Dendritic cell treated with granulocyte-macrophage colony-stimulating factor and Interleukin-4, amounts not matched to agents 40 ng/mL and 50 ng/mL, for 4 days (primary cell): ENCODE data around the gene CHDH.

Experiments
- H3K27ac Mint-ChIP-seq: one replicate; pipeline ENCODE4 v1.8.0; 2022; ENCODE audit warnings: mild to moderate bottlenecking, mixed read lengths
- H3K27me3 Mint-ChIP-seq: one replicate; pipeline ENCODE4 v1.8.0; 2022; ENCODE audit warnings: mild to moderate bottlenecking, mixed read lengths
- H3K36me3 Mint-ChIP-seq: one replicate; pipeline ENCODE4 v1.8.0; 2022; ENCODE audit warnings: low read depth, mixed read lengths
- H3K4me1 Mint-ChIP-seq: one replicate; pipeline ENCODE4 v1.8.0; 2022; ENCODE audit warnings: low read depth, mixed read lengths
- H3K4me3 Mint-ChIP-seq: one replicate; pipeline ENCODE4 v1.8.0; 2022; ENCODE audit warnings: mild to moderate bottlenecking, moderate library complexity, mixed read lengths
- H3K9me3 Mint-ChIP-seq: one replicate; pipeline ENCODE4 v1.8.0; 2022; ENCODE audit warnings: mixed read lengths
- intact Hi-C: fragments of 100-400 bp; cut with micrococcal nuclease; formaldehyde crosslinking; loops from one replicate; pipeline ENCODE4 v1.15.0; 2022

Gene CHDH

GRCh38 chr3:53843195-53844177 is 2.7 kb downstream of the CHDH start:
- intact Hi-C loops: no loop called here
- H3K36me3 Mint-ChIP-seq: peaks cover 6% of the 10 kb centered on the region
- H3K27me3 Mint-ChIP-seq: peaks cover 77% of the 10 kb centered on the region
- peaks cover 38% of the 10 kb centered on the region for H3K4me1 Mint-ChIP-seq
- H3K27ac Mint-ChIP-seq: no peak overlapping the region
- H3K4me3 Mint-ChIP-seq: peak overlapping the region; percentile 27
- H3K9me3 Mint-ChIP-seq: no peaks in the 10 kb centered on the region

- Mint-ChIP-seq H3K4me3 (no peak overlapping the region), H3K27me3 (peaks cover 74% of the 10 kb centered on the region)
- intact Hi-C loops: no loop called here
Measured at GRCh38 chr3:53842436-53843194, 3.6 kb downstream of the CHDH start.

GRCh38 chr3:53841296-53841695 is 4.9 kb downstream of the CHDH start:
- Mint-ChIP-seq H3K36me3 (peaks cover 16% of the 10 kb centered on the region), H3K27ac (no peak overlapping the region), H3K9me3 (no peaks in the 10 kb centered on the region), H3K4me1 (peaks cover 46% of the 10 kb centered on the region), H3K4me3 (no peak overlapping the region), H3K27me3 (peaks cover 61% of the 10 kb centered on the region)
- intact Hi-C loops: no loop called here

More at GRCh38 chr3:53842436-53843194, 3.6 kb downstream of the CHDH start:
- Mint-ChIP-seq H3K36me3 (peaks cover 12% of the 10 kb centered on the region), H3K27ac (no peak overlapping the region), H3K9me3 (no peaks in the 10 kb centered on the region), H3K4me1 (peaks cover 44% of the 10 kb centered on the region)

GRCh38 chr3:53837331-53837730 is 8.9 kb downstream of the CHDH start:
- Mint-ChIP-seq H3K27ac (no peak overlapping the region), H3K9me3 (no peaks in the 10 kb centered on the region), H3K4me1 (peaks cover 53% of the 10 kb centered on the region), H3K27me3 (peaks cover 28% of the 10 kb centered on the region), H3K4me3 (no peak overlapping the region), H3K36me3 (peaks cover 17% of the 10 kb centered on the region)
- intact Hi-C loops: no loop called here

DNA sequence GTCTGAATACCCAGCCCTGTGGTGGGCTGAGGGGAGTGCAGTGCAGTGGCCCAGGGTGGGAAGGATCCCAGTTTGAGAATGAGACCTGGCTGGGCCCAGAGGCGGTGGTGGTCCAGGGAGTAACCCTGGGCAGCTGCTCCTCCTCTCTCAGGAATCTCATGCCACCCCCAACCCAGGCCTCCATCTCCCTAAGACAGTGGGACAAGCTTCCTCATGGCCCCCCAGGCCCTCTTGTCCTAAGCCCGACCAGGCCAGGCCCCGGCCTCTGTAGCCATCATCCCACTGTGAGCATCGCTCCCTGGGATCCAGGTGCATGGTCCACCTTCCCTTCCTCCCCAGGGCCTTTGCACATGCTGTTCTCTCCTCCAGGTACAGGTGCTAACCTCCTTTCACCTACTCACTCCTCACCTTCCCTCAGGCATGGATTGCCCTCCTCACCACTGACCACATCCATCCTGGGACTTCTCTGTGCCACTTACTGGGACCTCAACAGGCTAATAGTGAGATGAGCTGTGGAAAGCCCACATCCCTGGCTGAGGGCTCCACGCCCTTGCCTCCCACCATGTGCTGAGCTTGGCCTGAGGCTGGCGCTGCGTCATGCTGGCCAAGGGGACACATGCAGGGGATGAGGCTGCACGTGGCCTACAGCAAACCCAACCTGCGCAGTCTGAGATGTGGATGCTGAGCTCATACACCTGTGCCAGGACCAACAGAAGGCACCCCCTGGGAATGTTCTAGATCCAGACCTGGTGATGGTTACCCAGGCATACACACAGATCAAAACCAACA is 9.9 kb downstream of the CHDH start:
- no peak overlapping the region for H3K27ac Mint-ChIP-seq

GRCh38 chr3:53835257-53835656 is 11.0 kb downstream of the CHDH start:
- Mint-ChIP-seq H3K4me1 (peaks cover 58% of the 10 kb centered on the region), H3K36me3 (peaks cover 17% of the 10 kb centered on the region), H3K27me3 (peaks cover 17% of the 10 kb centered on the region), H3K4me3 (no peak overlapping the region), H3K9me3 (no peaks in the 10 kb centered on the region), H3K27ac (no peak overlapping the region)
- intact Hi-C loops: no loop called here

More for the DNA sequence above, 9.9 kb downstream of the CHDH start:
- peaks cover 58% of the 10 kb centered on the region for H3K4me1 Mint-ChIP-seq
- H3K9me3 Mint-ChIP-seq: no peaks in the 10 kb centered on the region
- peaks cover 21% of the 10 kb centered on the region for H3K27me3 Mint-ChIP-seq
- H3K36me3 Mint-ChIP-seq: peaks cover 17% of the 10 kb centered on the region
- H3K4me3 Mint-ChIP-seq: no peak overlapping the region
- intact Hi-C loops: no loop called here

DNA sequence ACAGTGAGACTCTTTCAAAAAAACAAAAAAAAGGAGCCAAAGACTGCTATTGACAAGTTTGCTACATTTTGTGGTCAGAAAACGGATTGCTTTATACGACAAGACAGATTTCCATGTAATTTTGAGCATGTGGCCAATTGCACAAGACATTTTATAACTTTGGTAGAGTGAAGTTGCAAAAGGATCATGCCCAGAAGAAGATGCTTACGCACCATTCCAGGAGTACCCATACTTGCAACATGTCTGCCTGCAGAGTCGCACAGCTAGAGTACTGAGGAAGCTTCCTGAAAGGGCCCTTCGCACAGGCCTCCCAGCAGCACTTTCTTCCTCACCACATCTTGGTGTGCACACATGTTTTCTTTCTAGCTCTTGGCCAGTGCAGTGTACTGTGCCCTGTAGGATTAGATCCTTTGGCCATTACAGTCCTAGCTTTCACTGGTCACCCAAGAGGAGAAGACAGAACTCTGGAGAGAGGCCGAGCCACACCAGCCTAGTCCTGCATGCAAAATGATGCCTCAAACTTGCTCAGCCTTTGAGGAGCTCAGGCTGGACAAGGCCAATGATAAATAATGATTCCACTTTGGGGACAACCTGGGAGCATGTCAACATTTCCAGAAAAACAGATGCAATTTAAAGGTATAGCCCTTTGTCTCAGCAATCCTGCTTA is 11.7 kb downstream of the CHDH start:
- Mint-ChIP-seq H3K27me3 (peaks cover 14% of the 10 kb centered on the region), H3K36me3 (peaks cover 11% of the 10 kb centered on the region), H3K4me3 (no peak overlapping the region), H3K27ac (peak overlapping the region; percentile 54), H3K9me3 (no peaks in the 10 kb centered on the region), H3K4me1 (peaks cover 58% of the 10 kb centered on the region)
- intact Hi-C loops: no loop called here

- peaks cover 6% of the 10 kb centered on the region for H3K27me3 Mint-ChIP-seq
- H3K4me1 Mint-ChIP-seq: peaks cover 57% of the 10 kb centered on the region
- no peak overlapping the region for H3K4me3 Mint-ChIP-seq
- intact Hi-C loops: no loop called here
- H3K36me3 Mint-ChIP-seq: peaks cover 10% of the 10 kb centered on the region
- no peaks in the 10 kb centered on the region for H3K9me3 Mint-ChIP-seq
- peak overlapping the region; percentile 2 for H3K27ac Mint-ChIP-seq
Measured at GRCh38 chr3:53833700-53834099, 12.5 kb downstream of the CHDH start.

DNA sequence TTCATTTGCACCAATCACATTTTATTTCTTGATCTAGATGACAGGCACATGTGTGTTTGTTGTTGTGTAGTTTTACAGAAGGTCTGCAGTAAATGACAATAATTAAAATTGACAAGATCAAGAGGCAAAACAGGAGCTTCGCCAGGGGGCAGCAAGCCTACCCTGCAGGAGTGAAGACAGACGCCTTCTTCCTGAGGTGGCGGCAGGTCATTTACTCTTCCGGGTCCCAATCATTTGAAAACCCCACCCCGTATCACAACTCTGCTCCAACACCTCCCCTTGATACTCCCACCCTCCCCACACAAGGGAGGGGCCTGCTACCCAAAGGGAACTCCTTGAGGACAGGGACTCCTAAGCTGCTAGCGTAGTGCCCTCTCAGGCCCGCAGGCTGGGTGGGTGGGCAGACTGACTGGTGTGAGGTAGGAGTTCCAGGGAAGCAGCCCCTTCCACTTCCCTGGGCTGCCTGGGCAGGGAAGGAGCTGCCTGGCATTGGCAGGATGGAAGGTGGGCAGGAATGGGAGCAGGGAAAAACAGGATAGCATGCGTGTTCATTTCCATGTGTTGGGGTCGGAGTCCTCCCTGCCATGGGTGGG is 13.1 kb downstream of the CHDH start:
- intact Hi-C loops: no loop called here
- Mint-ChIP-seq H3K4me3 (no peak overlapping the region), H3K36me3 (peaks cover 8% of the 10 kb centered on the region), H3K27me3 (peaks cover 2% of the 10 kb centered on the region), H3K9me3 (no peaks in the 10 kb centered on the region), H3K4me1 (peaks cover 59% of the 10 kb centered on the region), H3K27ac (peak overlapping the region; percentile 2)

- Mint-ChIP-seq H3K36me3 (no peaks in the 10 kb centered on the region), H3K27ac (no peak overlapping the region), H3K9me3 (no peaks in the 10 kb centered on the region), H3K4me1 (peaks cover 51% of the 10 kb centered on the region), H3K27me3 (peaks cover 3% of the 10 kb centered on the region), H3K4me3 (no peak overlapping the region)
- intact Hi-C loops: no loop called here
Measured at GRCh38 chr3:53830944-53831343, 15.3 kb downstream of the CHDH start.

- Mint-ChIP-seq H3K27me3 (peaks cover 10% of the 10 kb centered on the region), H3K9me3 (no peaks in the 10 kb centered on the region), H3K27ac (no peak overlapping the region), H3K4me3 (no peak overlapping the region), H3K4me1 (peaks cover 42% of the 10 kb centered on the region), H3K36me3 (no peaks in the 10 kb centered on the region)
- intact Hi-C loops: no loop called here
Measured at GRCh38 chr3:53829605-53830004, 16.6 kb downstream of the CHDH start.

- Mint-ChIP-seq H3K36me3 (no peaks in the 10 kb centered on the region), H3K4me1 (peaks cover 44% of the 10 kb centered on the region), H3K27ac (no peak overlapping the region), H3K27me3 (peaks cover 10% of the 10 kb centered on the region), H3K9me3 (no peaks in the 10 kb centered on the region), H3K4me3 (no peak overlapping the region)
- intact Hi-C loops: no loop called here
Measured at GRCh38 chr3:53828581-53828980, 17.6 kb downstream of the CHDH start.

DNA sequence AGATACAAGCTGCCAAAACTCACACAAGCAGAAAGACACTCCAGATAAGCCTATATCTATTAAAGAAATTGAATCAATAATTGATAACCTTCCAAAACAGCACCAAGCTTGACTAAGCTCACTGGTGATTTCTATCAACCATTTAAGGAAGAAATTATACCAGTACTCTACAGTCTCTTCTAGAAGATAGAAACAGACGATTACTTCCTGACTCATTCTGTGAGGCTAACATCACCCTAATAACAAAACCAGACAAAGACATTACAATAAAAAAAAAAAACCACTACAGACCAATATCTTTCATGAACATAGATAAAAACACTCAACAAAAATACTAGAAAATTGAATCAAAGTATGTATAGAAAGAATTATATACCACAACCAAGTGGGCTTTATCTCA is 20.2 kb downstream of the CHDH start:
- intact Hi-C loops: no loop called here
- no peak overlapping the region for H3K27ac Mint-ChIP-seq
- peaks cover 27% of the 10 kb centered on the region for H3K4me1 Mint-ChIP-seq
- H3K9me3 Mint-ChIP-seq: no peaks in the 10 kb centered on the region
- H3K27me3 Mint-ChIP-seq: peaks cover 10% of the 10 kb centered on the region
- no peaks in the 10 kb centered on the region for H3K36me3 Mint-ChIP-seq
- H3K4me3 Mint-ChIP-seq: no peak overlapping the region
